Esophagus (tissue), 2 donors: Measurements from ENCODE around the gene ASPRV1. TPM values are rescaled to one million over a fixed set of nuclear protein-coding genes. Genes with fewer than 3 reads are reported as not detected.

ENCODE experiments used
- H3K27ac ChIP-seq, 2 donors: one replicate each; pipeline ENCODE4 v1.5.1; 2013; ENCODE audit warnings: low read depth in 2 of 2, mild to moderate bottlenecking in 2 of 2, inconsistent platforms in 1 of 2, low read length in 1 of 2, moderate library complexity in 1 of 2
- H3K27me3 ChIP-seq, 2 donors: one replicate each; pipeline ENCODE4 v1.6.1; 2013; ENCODE audit warnings: low read length in 2 of 2, control low read depth in 1 of 2, mild to moderate bottlenecking in 1 of 2; ENCODE audit not compliant: insufficient read depth in 2 of 2, control insufficient read depth in 1 of 2
- H3K36me3 ChIP-seq, 2 donors: one replicate each; pipeline ENCODE4 v1.6.1; 2013; ENCODE audit warnings: low read length in 1 of 2; ENCODE audit not compliant: control insufficient read depth in 2 of 2, insufficient read depth in 2 of 2
- H3K4me1 ChIP-seq, 2 donors: one replicate each; pipeline ENCODE4 v1.6.1; 2013; ENCODE audit warnings: low read length in 1 of 2; ENCODE audit not compliant: control insufficient read depth in 2 of 2, insufficient read depth in 2 of 2
- H3K4me3 ChIP-seq, 2 donors: one replicate each; pipeline ENCODE4 v1.5.1; 2013; ENCODE audit warnings: low read length in 2 of 2, mild to moderate bottlenecking in 2 of 2, low read depth in 1 of 2, moderate library complexity in 1 of 2
- H3K9me3 ChIP-seq, 2 donors: one replicate each; pipeline ENCODE4 v1.6.1; 2013; ENCODE audit warnings: mild to moderate bottlenecking in 2 of 2, low read depth in 1 of 2, low read length in 1 of 2, moderate library complexity in 1 of 2; ENCODE audit not compliant: control insufficient read depth in 2 of 2, insufficient read depth in 1 of 2
- WGBS, 2 donors: extraction: QIAGEN DNeasy Blood & Tissue Kit; methylation state at CpG; one replicate each; pipeline ENCODE4 v1.1.7; 2013; 5-methylcytosine and 5-hydroxymethylcytosine counted together
- polyA plus RNA-seq, 2 donors: library from polyadenylated mRNA; stranded (reverse); fragments of 200-250 nt; gene quantifications; one replicate each; pipeline ENCODE4 v1.2.3, GENCODE V29; 2013
- donor health status: healthy with polysubstance abuse.
- donor health status: Bipolar disorder and iron deficiency.

ASPRV1 gene
- polyA plus RNA-seq, 2 donors = 0.45 to 0.71 TPM

DNA sequence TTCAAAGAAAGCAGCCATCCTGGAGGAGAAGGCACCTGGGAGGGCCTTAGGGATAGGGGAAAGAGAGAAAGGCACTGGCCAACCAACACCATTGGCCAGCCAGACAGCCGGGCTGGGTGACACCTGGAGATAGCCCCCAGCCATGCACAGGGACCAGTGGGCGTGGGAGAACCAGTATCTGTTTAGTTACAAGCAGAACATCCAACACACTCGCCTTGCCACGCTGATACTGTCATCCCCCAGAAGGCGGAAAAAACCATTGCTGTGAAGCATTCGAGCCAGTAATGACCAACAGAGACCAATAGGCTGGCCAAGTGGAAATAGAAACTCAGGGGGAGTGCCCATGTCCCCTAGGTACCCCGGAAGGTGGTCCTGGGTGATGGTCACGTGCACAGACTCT, 15.5 kb downstream of the ASPRV1 start:
- WGBS, 2 donors = 86 to 88% methylated on average over 8 of the region's 8 CpGs
- no peak overlapping the region for H3K4me3 ChIP-seq
- no peaks in the 10 kb centered on the region for H3K27me3 ChIP-seq
- peaks cover 6 to 8% of the 10 kb centered on the region in 2 donors for H3K36me3 ChIP-seq
- peak overlapping the region in 1 of 2 donors; percentile 69 for H3K27ac ChIP-seq
- peaks cover 0 to 5% of the 10 kb centered on the region in 2 donors for H3K4me1 ChIP-seq
- H3K9me3 ChIP-seq = no peaks in the 10 kb centered on the region

GRCh38 chr2:69945441-69945840, 16.0 kb downstream of the ASPRV1 start:
- WGBS, 2 donors = 65 to 72% methylated on average over 8 of the region's 8 CpGs
- no peaks in the 10 kb centered on the region for H3K27me3 ChIP-seq
- H3K9me3 ChIP-seq = no peaks in the 10 kb centered on the region
- no peak overlapping the region for H3K4me3 ChIP-seq
- peak overlapping the region; percentile 62 to 69 for H3K27ac ChIP-seq
- H3K4me1 ChIP-seq = peaks cover 0 to 5% of the 10 kb centered on the region in 2 donors
- H3K36me3 ChIP-seq = peaks cover 6 to 8% of the 10 kb centered on the region in 2 donors

DNA sequence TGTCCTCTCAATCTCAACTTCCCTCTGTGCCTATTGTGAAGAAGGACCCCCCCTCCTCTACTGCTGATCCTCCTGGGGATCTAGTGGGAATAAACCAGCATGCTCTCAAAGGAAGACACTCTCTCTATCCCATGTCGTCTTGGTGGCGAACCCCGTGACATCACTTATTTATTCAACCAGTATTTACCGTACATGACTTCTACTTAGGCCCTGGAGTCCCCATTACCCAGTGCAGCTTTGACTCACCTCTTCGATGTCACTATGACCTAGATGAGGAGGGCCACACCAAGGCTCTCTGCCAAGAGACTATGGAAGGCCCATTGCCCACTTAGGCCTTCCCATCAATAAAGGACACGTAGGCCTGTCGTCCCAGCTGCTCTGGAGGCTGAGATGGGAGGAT, 16.7 kb downstream of the ASPRV1 start:
- 93 to 96% methylated on average over 7 of the region's 7 CpGs for WGBS, 2 donors
- peak overlapping the region in 1 of 2 donors; percentile 59 for H3K27ac ChIP-seq
- H3K4me3 ChIP-seq = no peak overlapping the region
- H3K36me3 ChIP-seq = peaks cover 6 to 10% of the 10 kb centered on the region in 2 donors
- H3K9me3 ChIP-seq = no peaks in the 10 kb centered on the region
- H3K4me1 ChIP-seq = peaks cover 0 to 5% of the 10 kb centered on the region in 2 donors
- H3K27me3 ChIP-seq = no peaks in the 10 kb centered on the region

DNA sequence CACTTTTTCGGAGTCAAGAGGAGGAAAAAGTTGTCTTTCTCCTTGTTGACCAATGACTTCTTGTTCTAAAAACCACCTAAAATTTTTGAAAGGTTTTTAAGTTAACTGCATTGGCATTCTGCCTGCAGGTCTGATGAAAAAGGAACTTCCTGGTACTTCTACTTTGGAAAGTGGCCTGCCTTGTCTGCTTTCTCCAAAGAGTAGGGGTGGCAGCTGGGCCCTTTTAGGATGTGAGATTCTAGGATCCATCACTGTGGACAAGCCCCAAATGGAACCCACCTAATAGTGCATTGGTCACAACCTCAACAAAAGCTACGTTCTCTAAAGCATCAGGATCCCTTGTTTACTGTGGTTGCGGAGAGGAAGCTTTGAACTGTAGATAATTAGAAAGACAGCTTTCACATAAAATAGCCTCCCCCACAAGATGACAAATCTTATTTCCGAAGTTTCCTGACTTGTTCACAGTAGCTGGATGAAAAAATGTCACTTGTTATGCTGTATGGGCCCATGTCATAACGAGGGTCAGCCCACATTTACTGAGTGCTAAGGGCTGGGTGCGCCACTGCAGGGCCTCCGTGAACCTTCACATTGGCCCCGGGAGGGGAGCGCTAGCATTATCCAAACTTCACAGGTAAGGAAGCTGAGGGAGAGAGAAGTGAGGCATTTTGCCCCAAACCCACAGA, 17.4 kb downstream of the ASPRV1 start:
- Histone ChIP-seq H3K9me3 (no peaks in the 10 kb centered on the region), H3K27ac (peak overlapping the region in 1 of 2 donors; percentile 30), H3K4me3 (no peak overlapping the region), H3K27me3 (no peaks in the 10 kb centered on the region), H3K4me1 (peaks cover 0 to 5% of the 10 kb centered on the region in 2 donors), H3K36me3 (peaks cover 6 to 13% of the 10 kb centered on the region in 2 donors)
- 85 to 89% methylated on average over 9 of the region's 9 CpGs for WGBS, 2 donors

- Histone ChIP-seq H3K27me3 (no peaks in the 10 kb centered on the region), H3K4me1 (peaks cover 0 to 5% of the 10 kb centered on the region in 2 donors), H3K36me3 (peaks cover 6 to 19% of the 10 kb centered on the region in 2 donors), H3K9me3 (no peaks in the 10 kb centered on the region), H3K4me3 (no peak overlapping the region), H3K27ac (peak overlapping the region in 1 of 2 donors; percentile 34)
- 87 to 88% methylated on average over 11 of the region's 11 CpGs for WGBS, 2 donors
Observed at GRCh38 chr2:69943000-69943842, 18.2 kb downstream of the ASPRV1 start.

DNA sequence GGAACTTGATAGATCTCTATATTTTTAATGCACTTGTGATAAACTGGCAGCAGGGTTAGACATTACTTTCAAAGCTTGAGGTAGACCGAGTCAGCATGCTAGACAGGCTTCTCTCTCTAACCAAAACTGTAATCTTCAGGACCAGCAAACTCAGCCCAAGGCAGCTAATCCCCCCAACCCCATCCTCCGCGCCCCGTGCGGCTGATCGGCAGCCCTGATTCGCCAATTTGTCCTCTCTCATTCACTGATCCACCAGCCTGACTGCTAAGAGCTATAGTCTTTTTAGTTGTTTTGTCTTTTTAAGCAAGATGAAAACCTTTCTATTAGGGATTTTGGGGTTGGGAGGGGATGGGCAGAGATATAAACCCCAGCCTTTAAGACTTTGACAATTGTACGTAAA, 20.7 kb downstream of the ASPRV1 start:
- Histone ChIP-seq H3K4me3 (no peak overlapping the region), H3K36me3 (peaks cover 14 to 37% of the 10 kb centered on the region in 2 donors), H3K4me1 (peaks cover 0 to 2% of the 10 kb centered on the region in 2 donors), H3K9me3 (no peaks in the 10 kb centered on the region), H3K27me3 (no peaks in the 10 kb centered on the region), H3K27ac (no peak overlapping the region)
- WGBS, 2 donors = 96% methylated on average over 8 of the region's 8 CpGs

- H3K27ac ChIP-seq = no peak overlapping the region
- H3K36me3 ChIP-seq = peaks cover 16 to 39% of the 10 kb centered on the region in 2 donors
- no peak overlapping the region for H3K4me3 ChIP-seq
- H3K9me3 ChIP-seq = no peaks in the 10 kb centered on the region
- no peaks in the 10 kb centered on the region for H3K27me3 ChIP-seq
- WGBS, 2 donors = 71 to 84% methylated on average over 14 of the region's 14 CpGs
- H3K4me1 ChIP-seq = peaks cover 0 to 2% of the 10 kb centered on the region in 2 donors
Observed at GRCh38 chr2:69939722-69940121, 21.7 kb downstream of the ASPRV1 start.

DNA sequence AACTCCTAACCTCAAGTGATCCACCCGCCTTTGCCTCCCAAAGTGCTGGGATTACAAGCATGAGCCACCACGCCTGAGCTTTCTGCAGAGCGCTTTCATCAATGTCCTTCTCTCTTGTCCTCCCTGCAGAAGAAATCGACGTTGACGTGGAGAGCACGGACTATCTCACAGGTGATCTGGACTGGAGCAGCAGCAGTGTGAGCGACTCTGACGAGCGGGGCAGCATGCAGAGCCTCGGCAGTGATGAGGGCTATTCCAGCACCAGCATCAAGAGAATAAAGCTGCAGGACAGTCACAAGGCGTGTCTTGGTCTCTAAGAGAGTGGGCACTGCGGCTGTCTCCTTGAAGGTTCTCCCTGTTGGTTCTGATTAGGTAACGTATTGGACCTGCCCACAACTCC, 23.5 kb downstream of the ASPRV1 start:
- WGBS, 2 donors = 94 to 96% methylated on average over 14 of the region's 14 CpGs
- H3K36me3 ChIP-seq = peaks cover 11 to 32% of the 10 kb centered on the region in 2 donors
- no peaks in the 10 kb centered on the region for H3K9me3 ChIP-seq
- H3K4me1 ChIP-seq = peaks cover 0 to 2% of the 10 kb centered on the region in 2 donors
- no peak overlapping the region for H3K27ac ChIP-seq
- H3K27me3 ChIP-seq = no peaks in the 10 kb centered on the region
- no peak overlapping the region for H3K4me3 ChIP-seq

GRCh38 chr2:69936906-69937305, 24.5 kb downstream of the ASPRV1 start:
- H3K36me3 ChIP-seq = peaks cover 10 to 34% of the 10 kb centered on the region in 2 donors
- WGBS, 2 donors = 89 to 90% methylated on average over 11 of the region's 11 CpGs
- H3K9me3 ChIP-seq = no peaks in the 10 kb centered on the region

More at GRCh38 chr2:69936906-69937305, 24.5 kb downstream of the ASPRV1 start:
- H3K4me1 ChIP-seq = peaks cover 2% of the 10 kb centered on the region in 2 donors
- H3K27me3 ChIP-seq = no peaks in the 10 kb centered on the region
- no peak overlapping the region for H3K27ac ChIP-seq
- H3K4me3 ChIP-seq = no peak overlapping the region
